HEK293 (cell line): ENCODE results near the gene ANKRD9.

ENCODE experiments used
- CTCF ChIA-PET: fragments of 350-600 bp; formaldehyde crosslinking; extraction: SDS; loops from one replicate; lab custom pipeline; 2021; ENCODE audit warnings: antibody characterized with exemption; lab: Yijun Ruan, JAX
- POLR2A ChIA-PET: fragments of 300-600 bp; formaldehyde crosslinking; extraction: SDS; loops from one replicate; lab custom pipeline; 2020; ENCODE audit warnings: antibody characterized with exemption, inconsistent platforms; lab: Yijun Ruan, JAX
- H3K27ac ChIP-seq: fragments of 200-500 bp; sonication (Bioruptor generic); 2 replicates; pipeline ENCODE4 v1.5.1; 2014; ENCODE audit warnings: low read depth, low read length, control low read depth, inconsistent platforms; ENCODE audit errors: extremely low read depth
- H3K36me3 ChIP-seq, 2 experiments: fragments of 200-500 bp in 1 of 2; sonication (Bioruptor generic) in 1 of 2; 1 replicate in 1 of 2; 2 replicates in 1 of 2; pipeline ENCODE4 v1.5.1; 2014 to 2017; ENCODE audit warnings: inconsistent platforms in 2 of 2, low read length in 2 of 2; ENCODE audit not compliant: control insufficient read depth in 2 of 2, insufficient read depth in 1 of 2
- H3K4me1 ChIP-seq: fragments of 200-500 bp; sonication (Bioruptor generic); 2 replicates; pipeline ENCODE4 v1.5.1; 2014; ENCODE audit warnings: mild to moderate bottlenecking, low read length, inconsistent platforms; ENCODE audit not compliant: control insufficient read depth, insufficient read depth
- H3K4me3 ChIP-seq: 2 replicates; pipeline ENCODE4 v1.5.1; 2011; ENCODE audit warnings: low read depth, mild to moderate bottlenecking, control low read depth, low read length, moderate library complexity
- H3K9me3 ChIP-seq: fragments of 200-500 bp; sonication (Bioruptor generic); 2 replicates; pipeline ENCODE4 v1.5.1; 2014; ENCODE audit warnings: low read depth, low read length, inconsistent platforms; ENCODE audit not compliant: control insufficient read depth, insufficient read depth
- YY2 ChIP-seq: fragments of 450-650 bp; formaldehyde crosslinking; IDR thresholded peaks from 2 replicates; pipeline ENCODE4 v1.5.1; 2016; ENCODE audit warnings: missing biosample characterization, missing genetic modification characterization
- ZBTB20 ChIP-seq: fragments of 450-650 bp; formaldehyde crosslinking; IDR thresholded peaks from 2 replicates; pipeline ENCODE4 v1.5.1; 2016; ENCODE audit warnings: missing biosample characterization, missing genetic modification characterization
- ZFHX2 ChIP-seq: fragments of 450-650 bp; formaldehyde crosslinking; conservative IDR thresholded peaks from 2 replicates; pipeline ENCODE4 v1.5.1; 2016; ENCODE audit warnings: missing biosample characterization, missing genetic modification characterization
- ZNF19 ChIP-seq: fragments of 450-650 bp; formaldehyde crosslinking; IDR thresholded peaks from 2 replicates; pipeline ENCODE4; 2016; ENCODE audit warnings: missing biosample characterization, missing genetic modification characterization, low read depth
- ZNF341 ChIP-seq: fragments of 450-650 bp; formaldehyde crosslinking; IDR thresholded peaks from 2 replicates; pipeline ENCODE4; 2016; ENCODE audit warnings: low read depth, missing biosample characterization, missing genetic modification characterization
- ZNF555 ChIP-seq: fragments of 450-650 bp; formaldehyde crosslinking; conservative IDR thresholded peaks from 2 replicates; pipeline ENCODE4 v1.5.1; 2017; ENCODE audit warnings: missing biosample characterization, mild to moderate bottlenecking, missing genetic modification characterization, inconsistent platforms
- ZNF600 ChIP-seq: fragments of 450-650 bp; formaldehyde crosslinking; IDR thresholded peaks from 2 replicates; pipeline ENCODE4 v1.5.1; 2016; ENCODE audit warnings: missing biosample characterization, missing genetic modification characterization
- ZNF629 ChIP-seq: fragments of 450-650 bp; formaldehyde crosslinking; IDR thresholded peaks from 2 replicates; pipeline ENCODE4 v1.5.1; 2017; ENCODE audit warnings: missing biosample characterization, missing genetic modification characterization
- ZNF658 ChIP-seq: fragments of 450-650 bp; formaldehyde crosslinking; IDR thresholded peaks from 2 replicates; pipeline ENCODE4; 2016; ENCODE audit warnings: missing biosample characterization, missing genetic modification characterization
- ZNF76 ChIP-seq: fragments of 450-650 bp; formaldehyde crosslinking; IDR thresholded peaks from 2 replicates; pipeline ENCODE4; 2016; ENCODE audit warnings: low read depth, missing biosample characterization, missing genetic modification characterization, borderline replicate concordance
- ZSCAN23 ChIP-seq: fragments of 450-650 bp; formaldehyde crosslinking; IDR thresholded peaks from 2 replicates; pipeline ENCODE4 v1.5.1; 2016; ENCODE audit warnings: missing biosample characterization, missing genetic modification characterization
- TF ChIP-seq, protein P1 (sequence below): fragments of 450-650 bp; formaldehyde crosslinking; IDR thresholded peaks from 2 replicates; pipeline ENCODE4 v1.5.1; 2016; ENCODE audit warnings: missing biosample characterization, missing genetic modification characterization, borderline replicate concordance
- TF ChIP-seq, protein P2 (sequence below): fragments of 450-650 bp; formaldehyde crosslinking; conservative IDR thresholded peaks from 2 replicates; pipeline ENCODE4 v1.5.1; 2016; ENCODE audit warnings: low read depth, missing biosample characterization, missing genetic modification characterization
- TF ChIP-seq, protein P3 (sequence below): fragments of 450-650 bp; formaldehyde crosslinking; IDR thresholded peaks from 2 replicates; pipeline ENCODE4 v1.5.1; 2016; ENCODE audit warnings: missing biosample characterization, missing genetic modification characterization
- TF ChIP-seq, protein P4 (sequence below): fragments of 450-650 bp; formaldehyde crosslinking; IDR thresholded peaks from 2 replicates; pipeline ENCODE4 v1.5.0; 2017; ENCODE audit warnings: missing biosample characterization, missing genetic modification characterization, borderline replicate concordance
- TF ChIP-seq, protein P5 (sequence below): fragments of 450-650 bp; formaldehyde crosslinking; IDR thresholded peaks from 2 replicates; pipeline ENCODE4 v1.5.1; 2017; ENCODE audit warnings: missing biosample characterization, missing genetic modification characterization
- TF ChIP-seq, protein P6 (sequence below): fragments of 450-650 bp; formaldehyde crosslinking; IDR thresholded peaks from 2 replicates; pipeline ENCODE4 v1.5.1; 2017; ENCODE audit warnings: missing biosample characterization, missing genetic modification characterization

ANKRD9 gene

DNA sequence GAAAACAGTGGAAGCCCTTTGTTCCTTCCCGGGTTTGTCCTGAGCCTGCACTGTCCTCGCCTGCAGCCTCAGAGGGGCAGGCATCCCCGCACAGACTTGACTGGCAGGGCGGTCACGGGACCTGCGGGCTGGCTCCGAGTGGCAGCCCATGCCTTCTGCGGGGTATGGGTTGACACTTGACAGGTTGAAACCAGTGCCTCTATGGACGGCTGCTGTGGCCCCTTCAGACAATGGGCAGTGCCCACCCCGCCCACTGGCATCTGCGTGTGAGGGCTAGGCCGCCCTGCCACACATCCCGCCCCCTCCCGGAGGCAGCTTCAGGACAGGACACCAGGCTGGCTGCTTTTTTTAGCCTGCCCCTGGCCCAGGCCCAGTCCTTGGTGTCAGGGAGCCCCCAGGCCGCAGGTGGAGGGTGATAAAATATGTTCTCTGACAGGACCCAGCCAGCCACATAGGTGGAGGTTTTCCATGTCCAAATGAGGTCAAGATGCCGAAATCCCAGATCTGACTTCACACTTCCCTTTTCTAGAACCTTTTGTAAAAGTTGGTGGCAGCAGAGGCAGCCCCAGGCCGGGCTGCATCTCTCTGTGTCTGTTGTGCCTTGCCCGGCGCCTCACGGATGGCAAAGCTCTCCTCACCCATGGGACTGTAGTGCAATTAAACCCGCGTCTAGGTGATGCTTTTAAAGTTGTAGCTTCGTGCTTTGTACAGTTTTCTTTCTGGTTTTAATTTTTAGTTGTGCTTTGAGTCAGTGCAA lies 10.0 kb downstream of the ANKRD9 start:
- H3K36me3 ChIP-seq: peaks cover 0 to 38% of the 10 kb centered on the region in 2 experiments; a peak in 1 of 3 replicates
- CTCF ChIA-PET: interaction anchor here (0.8 to 1.2 kb wide), 2 partner anchors 27 to 45 kb away, joined by 3 to 4 read pairs; no protein-coding TSS in a partner anchor
- H3K9me3 ChIP-seq: no peaks in the 10 kb centered on the region
- POLR2A ChIA-PET: no interaction called here
- H3K4me3 ChIP-seq: no peak overlapping the region
- no peak for TF ChIP-seq ZNF76 (tag by site-specific recombination)
- TF ChIP-seq ZFHX2 (tag by site-specific recombination): no peak; the same call in 1 of the 2 replicates
- no peak overlapping the region for H3K27ac ChIP-seq
- H3K4me1 ChIP-seq: no peaks in the 10 kb centered on the region

DNA sequence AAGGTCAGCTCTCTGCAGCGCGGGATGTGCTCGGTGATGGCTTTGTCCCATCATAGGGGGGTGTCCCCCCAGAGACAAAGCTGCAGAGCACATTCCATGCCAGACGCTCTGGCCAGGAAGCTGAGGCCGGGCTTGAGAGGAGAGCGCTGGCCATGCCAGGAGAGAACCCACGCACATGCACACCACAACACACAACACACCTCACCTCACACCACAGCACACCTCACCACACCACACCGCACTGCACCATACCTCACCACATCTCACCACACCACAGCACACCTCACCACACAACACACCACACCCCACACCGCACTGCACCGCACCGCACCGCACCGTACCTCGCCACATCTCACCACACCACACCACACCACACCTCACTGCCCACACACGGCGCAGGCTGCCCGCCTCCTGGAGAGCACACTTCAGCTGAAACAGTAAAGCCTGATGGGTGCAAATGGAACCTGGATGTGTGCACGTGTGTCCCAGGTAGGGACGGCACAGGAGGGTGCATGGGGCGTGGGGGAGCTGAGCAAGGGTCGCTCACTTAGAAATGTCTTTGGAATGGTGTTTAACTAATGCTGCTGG lies 10.8 kb downstream of the ANKRD9 start:
- Histone ChIP-seq H3K9me3 (no peaks in the 10 kb centered on the region), H3K4me1 (no peaks in the 10 kb centered on the region), H3K27ac (no peak overlapping the region), H3K36me3 (peaks cover 0 to 38% of the 10 kb centered on the region in 2 experiments; a peak in 1 of 3 replicates), H3K4me3 (no peak overlapping the region)
- POLR2A ChIA-PET: no interaction called here
- CTCF ChIA-PET: interaction anchor here (0.5 to 1.2 kb wide), 3 partner anchors 27 to 623 kb away, joined by 3 read pairs; no protein-coding TSS in a partner anchor
- TF ChIP-seq ZBTB20 (tag by site-specific recombination) (no peak), ZNF19 (no peak), ZNF555 (tag by site-specific recombination) (no peak), ZSCAN23 (tag by site-specific recombination) (no peak), YY2 (0 out of 2 replicates have a peak, but pooled peaks have one; percentile 14), ZFHX2 (tag by site-specific recombination) (0 out of 2 replicates have a peak, but pooled peaks have one; percentile 31), ZNF658 (tag by site-specific recombination) (no peak), ZNF600 (0 out of 2 replicates have a peak, but pooled peaks have one; percentile 42), ZNF629 (no peak), ZNF341 (tag by site-specific recombination) (no peak)
- TF ChIP-seq, protein P1, sequence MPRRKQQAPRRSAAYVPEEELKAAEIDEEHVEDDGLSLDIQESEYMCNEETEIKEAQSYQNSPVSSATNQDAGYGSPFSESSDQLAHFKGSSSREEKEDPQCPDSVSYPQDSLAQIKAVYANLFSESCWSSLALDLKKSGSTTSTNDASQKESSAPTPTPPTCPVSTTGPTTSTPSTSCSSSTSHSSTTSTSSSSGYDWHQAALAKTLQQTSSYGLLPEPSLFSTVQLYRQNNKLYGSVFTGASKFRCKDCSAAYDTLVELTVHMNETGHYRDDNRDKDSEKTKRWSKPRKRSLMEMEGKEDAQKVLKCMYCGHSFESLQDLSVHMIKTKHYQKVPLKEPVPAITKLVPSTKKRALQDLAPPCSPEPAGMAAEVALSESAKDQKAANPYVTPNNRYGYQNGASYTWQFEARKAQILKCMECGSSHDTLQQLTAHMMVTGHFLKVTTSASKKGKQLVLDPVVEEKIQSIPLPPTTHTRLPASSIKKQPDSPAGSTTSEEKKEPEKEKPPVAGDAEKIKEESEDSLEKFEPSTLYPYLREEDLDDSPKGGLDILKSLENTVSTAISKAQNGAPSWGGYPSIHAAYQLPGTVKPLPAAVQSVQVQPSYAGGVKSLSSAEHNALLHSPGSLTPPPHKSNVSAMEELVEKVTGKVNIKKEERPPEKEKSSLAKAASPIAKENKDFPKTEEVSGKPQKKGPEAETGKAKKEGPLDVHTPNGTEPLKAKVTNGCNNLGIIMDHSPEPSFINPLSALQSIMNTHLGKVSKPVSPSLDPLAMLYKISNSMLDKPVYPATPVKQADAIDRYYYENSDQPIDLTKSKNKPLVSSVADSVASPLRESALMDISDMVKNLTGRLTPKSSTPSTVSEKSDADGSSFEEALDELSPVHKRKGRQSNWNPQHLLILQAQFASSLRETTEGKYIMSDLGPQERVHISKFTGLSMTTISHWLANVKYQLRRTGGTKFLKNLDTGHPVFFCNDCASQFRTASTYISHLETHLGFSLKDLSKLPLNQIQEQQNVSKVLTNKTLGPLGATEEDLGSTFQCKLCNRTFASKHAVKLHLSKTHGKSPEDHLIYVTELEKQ (tag by site-specific recombination): no peak
- TF ChIP-seq, protein P2, sequence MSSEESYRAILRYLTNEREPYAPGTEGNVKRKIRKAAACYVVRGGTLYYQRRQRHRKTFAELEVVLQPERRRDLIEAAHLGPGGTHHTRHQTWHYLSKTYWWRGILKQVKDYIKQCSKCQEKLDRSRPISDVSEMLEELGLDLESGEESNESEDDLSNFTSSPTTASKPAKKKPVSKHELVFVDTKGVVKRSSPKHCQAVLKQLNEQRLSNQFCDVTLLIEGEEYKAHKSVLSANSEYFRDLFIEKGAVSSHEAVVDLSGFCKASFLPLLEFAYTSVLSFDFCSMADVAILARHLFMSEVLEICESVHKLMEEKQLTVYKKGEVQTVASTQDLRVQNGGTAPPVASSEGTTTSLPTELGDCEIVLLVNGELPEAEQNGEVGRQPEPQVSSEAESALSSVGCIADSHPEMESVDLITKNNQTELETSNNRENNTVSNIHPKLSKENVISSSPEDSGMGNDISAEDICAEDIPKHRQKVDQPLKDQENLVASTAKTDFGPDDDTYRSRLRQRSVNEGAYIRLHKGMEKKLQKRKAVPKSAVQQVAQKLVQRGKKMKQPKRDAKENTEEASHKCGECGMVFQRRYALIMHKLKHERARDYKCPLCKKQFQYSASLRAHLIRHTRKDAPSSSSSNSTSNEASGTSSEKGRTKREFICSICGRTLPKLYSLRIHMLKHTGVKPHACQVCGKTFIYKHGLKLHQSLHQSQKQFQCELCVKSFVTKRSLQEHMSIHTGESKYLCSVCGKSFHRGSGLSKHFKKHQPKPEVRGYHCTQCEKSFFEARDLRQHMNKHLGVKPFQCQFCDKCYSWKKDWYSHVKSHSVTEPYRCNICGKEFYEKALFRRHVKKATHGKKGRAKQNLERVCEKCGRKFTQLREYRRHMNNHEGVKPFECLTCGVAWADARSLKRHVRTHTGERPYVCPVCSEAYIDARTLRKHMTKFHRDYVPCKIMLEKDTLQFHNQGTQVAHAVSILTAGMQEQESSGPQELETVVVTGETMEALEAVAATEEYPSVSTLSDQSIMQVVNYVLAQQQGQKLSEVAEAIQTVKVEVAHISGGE (tag by site-specific recombination): no peak
- TF ChIP-seq, protein P3, sequence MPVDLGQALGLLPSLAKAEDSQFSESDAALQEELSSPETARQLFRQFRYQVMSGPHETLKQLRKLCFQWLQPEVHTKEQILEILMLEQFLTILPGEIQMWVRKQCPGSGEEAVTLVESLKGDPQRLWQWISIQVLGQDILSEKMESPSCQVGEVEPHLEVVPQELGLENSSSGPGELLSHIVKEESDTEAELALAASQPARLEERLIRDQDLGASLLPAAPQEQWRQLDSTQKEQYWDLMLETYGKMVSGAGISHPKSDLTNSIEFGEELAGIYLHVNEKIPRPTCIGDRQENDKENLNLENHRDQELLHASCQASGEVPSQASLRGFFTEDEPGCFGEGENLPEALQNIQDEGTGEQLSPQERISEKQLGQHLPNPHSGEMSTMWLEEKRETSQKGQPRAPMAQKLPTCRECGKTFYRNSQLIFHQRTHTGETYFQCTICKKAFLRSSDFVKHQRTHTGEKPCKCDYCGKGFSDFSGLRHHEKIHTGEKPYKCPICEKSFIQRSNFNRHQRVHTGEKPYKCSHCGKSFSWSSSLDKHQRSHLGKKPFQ (tag by site-specific recombination): 0 out of 2 replicates have a peak, but pooled peaks have one; percentile 45
- TF ChIP-seq, protein P4, sequence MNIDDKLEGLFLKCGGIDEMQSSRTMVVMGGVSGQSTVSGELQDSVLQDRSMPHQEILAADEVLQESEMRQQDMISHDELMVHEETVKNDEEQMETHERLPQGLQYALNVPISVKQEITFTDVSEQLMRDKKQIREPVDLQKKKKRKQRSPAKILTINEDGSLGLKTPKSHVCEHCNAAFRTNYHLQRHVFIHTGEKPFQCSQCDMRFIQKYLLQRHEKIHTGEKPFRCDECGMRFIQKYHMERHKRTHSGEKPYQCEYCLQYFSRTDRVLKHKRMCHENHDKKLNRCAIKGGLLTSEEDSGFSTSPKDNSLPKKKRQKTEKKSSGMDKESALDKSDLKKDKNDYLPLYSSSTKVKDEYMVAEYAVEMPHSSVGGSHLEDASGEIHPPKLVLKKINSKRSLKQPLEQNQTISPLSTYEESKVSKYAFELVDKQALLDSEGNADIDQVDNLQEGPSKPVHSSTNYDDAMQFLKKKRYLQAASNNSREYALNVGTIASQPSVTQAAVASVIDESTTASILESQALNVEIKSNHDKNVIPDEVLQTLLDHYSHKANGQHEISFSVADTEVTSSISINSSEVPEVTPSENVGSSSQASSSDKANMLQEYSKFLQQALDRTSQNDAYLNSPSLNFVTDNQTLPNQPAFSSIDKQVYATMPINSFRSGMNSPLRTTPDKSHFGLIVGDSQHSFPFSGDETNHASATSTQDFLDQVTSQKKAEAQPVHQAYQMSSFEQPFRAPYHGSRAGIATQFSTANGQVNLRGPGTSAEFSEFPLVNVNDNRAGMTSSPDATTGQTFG (tag by site-specific recombination): peak; percentile 24; the same call in 1 of the 2 replicates
- TF ChIP-seq, protein P5, sequence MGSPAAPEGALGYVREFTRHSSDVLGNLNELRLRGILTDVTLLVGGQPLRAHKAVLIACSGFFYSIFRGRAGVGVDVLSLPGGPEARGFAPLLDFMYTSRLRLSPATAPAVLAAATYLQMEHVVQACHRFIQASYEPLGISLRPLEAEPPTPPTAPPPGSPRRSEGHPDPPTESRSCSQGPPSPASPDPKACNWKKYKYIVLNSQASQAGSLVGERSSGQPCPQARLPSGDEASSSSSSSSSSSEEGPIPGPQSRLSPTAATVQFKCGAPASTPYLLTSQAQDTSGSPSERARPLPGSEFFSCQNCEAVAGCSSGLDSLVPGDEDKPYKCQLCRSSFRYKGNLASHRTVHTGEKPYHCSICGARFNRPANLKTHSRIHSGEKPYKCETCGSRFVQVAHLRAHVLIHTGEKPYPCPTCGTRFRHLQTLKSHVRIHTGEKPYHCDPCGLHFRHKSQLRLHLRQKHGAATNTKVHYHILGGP (tag by site-specific recombination): no peak
- TF ChIP-seq, protein P6, sequence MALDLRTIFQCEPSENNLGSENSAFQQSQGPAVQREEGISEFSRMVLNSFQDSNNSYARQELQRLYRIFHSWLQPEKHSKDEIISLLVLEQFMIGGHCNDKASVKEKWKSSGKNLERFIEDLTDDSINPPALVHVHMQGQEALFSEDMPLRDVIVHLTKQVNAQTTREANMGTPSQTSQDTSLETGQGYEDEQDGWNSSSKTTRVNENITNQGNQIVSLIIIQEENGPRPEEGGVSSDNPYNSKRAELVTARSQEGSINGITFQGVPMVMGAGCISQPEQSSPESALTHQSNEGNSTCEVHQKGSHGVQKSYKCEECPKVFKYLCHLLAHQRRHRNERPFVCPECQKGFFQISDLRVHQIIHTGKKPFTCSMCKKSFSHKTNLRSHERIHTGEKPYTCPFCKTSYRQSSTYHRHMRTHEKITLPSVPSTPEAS (tag by site-specific recombination): no peak
